Right lung (tissue), 5 donors: ENCODE data around the gene H19. TPM values are rescaled to one million over a fixed set of nuclear protein-coding genes. Genes with fewer than 3 reads are reported as not detected.

ENCODE experiments used
- DNase-seq, 2 donors: peaks; one replicate each; pipeline ENCODE4 v3.0.0-alpha.2; 2013
- polyA plus RNA-seq, 5 donors: library from polyadenylated mRNA; unstranded; fragments of 120-200 nt; gene quantifications; one replicate each; pipeline versions ENCODE4 v1.2.1 to v1.2.3, GENCODE V29; 2013; ENCODE audit warnings: inconsistent platforms in 1 of 5, low replicate concordance in 1 of 5; ENCODE audit not compliant: insufficient read length in 5 of 5, insufficient read depth in 1 of 5

The H19 gene
- polyA plus RNA-seq, 5 donors = 610 to 1,942 (median 947) TPM

GRCh38 chr11:1990872-1991578, 6.6 kb downstream of the H19 start:
- DNase-seq = no peak

GRCh38 chr11:1989953-1990352, 7.7 kb downstream of the H19 start:
- no peak for DNase-seq

- DNase-seq = no peak
These were observed 8.8 kb downstream of the H19 start for GRCh38 chr11:1988667-1989317.

- no peak for DNase-seq
These were observed 9.5 kb downstream of the H19 start for GRCh38 chr11:1988174-1988573.

GRCh38 chr11:1987024-1987423, 10.6 kb downstream of the H19 start:
- DNase-seq = no peak

- DNase-seq = no peak
These were observed 14.1 kb downstream of the H19 start for GRCh38 chr11:1983601-1983961.

- no peak for DNase-seq
These were observed 14.6 kb downstream of the H19 start for GRCh38 chr11:1982873-1983600.

GRCh38 chr11:1979607-1980006, 18.0 kb downstream of the H19 start:
- DNase-seq = no peak

- no peak for DNase-seq
These were observed 18.7 kb downstream of the H19 start for GRCh38 chr11:1978720-1979473.

GRCh38 chr11:1975185-1975584, 22.5 kb downstream of the H19 start:
- no peak for DNase-seq

- no peak for DNase-seq
These were observed 26.7 kb downstream of the H19 start for GRCh38 chr11:1970956-1971355.

- DNase-seq = no peak
These were observed 27.9 kb downstream of the H19 start for GRCh38 chr11:1969776-1970175.

- DNase-seq = no peak
These were observed 28.6 kb downstream of the H19 start for GRCh38 chr11:1969035-1969434.

GRCh38 chr11:1968454-1969002, 29.1 kb downstream of the H19 start:
- DNase-seq = no peak

- no peak for DNase-seq
These were observed 29.9 kb downstream of the H19 start for GRCh38 chr11:1967641-1968225.

- no peak for DNase-seq
These were observed 31.1 kb downstream of the H19 start for GRCh38 chr11:1966531-1966930.

- no peak for DNase-seq
These were observed 32.7 kb downstream of the H19 start for GRCh38 chr11:1964955-1965354.

- DNase-seq = no peak
These were observed 33.3 kb downstream of the H19 start for GRCh38 chr11:1964348-1964747.

GRCh38 chr11:1963864-1964263, 33.8 kb downstream of the H19 start:
- DNase-seq = no peak

- DNase-seq = no peak
These were observed 37.9 kb downstream of the H19 start for GRCh38 chr11:1959786-1960185.

- no peak for DNase-seq
These were observed 39.3 kb downstream of the H19 start for GRCh38 chr11:1958367-1958766.
